Karpas-422 (cell line): ENCODE data around the gene LYRM2. TPM values are rescaled to one million over a fixed set of nuclear protein-coding genes. Genes with fewer than 3 reads are reported as not detected.

Source experiments
- DNase-seq: peaks from one replicate; pipeline ENCODE4 v3.0.0-alpha.2; 2015
- H2AFZ ChIP-seq: fragments of 200-600 bp; sonication (generic); 2 replicates; pipeline ENCODE4 v1.6.1; 2014; ENCODE audit warnings: antibody characterized with exemption, low read length, mixed read lengths
- H3K27ac ChIP-seq: fragments of 200-600 bp; sonication (generic); 2 replicates; pipeline ENCODE4 v1.5.1; 2014; ENCODE audit warnings: mild to moderate bottlenecking, low read length, moderate library complexity
- H3K27me3 ChIP-seq: fragments of 200-600 bp; sonication (generic); 2 replicates; pipeline ENCODE4 v1.6.1; 2014; ENCODE audit warnings: low read length, mixed read lengths
- H3K36me3 ChIP-seq: fragments of 200-600 bp; sonication (generic); 2 replicates; pipeline ENCODE4 v1.6.1; 2014; ENCODE audit warnings: low read length, mixed read lengths; ENCODE audit not compliant: insufficient read depth
- H3K4me1 ChIP-seq: fragments of 200-600 bp; sonication (generic); 2 replicates; pipeline ENCODE4 v1.6.1; 2014; ENCODE audit warnings: mild to moderate bottlenecking, low read length, mixed read lengths
- H3K4me2 ChIP-seq: fragments of 200-600 bp; sonication (generic); 2 replicates; pipeline ENCODE4 v1.6.1; 2014; ENCODE audit warnings: low read length, low read depth, mild to moderate bottlenecking; ENCODE audit not compliant: poor library complexity, severe bottlenecking
- H3K4me3 ChIP-seq: fragments of 200-600 bp; sonication (generic); 2 replicates; pipeline ENCODE4 v1.5.1; 2014; ENCODE audit warnings: mild to moderate bottlenecking, antibody characterized with exemption, low read length, mixed read lengths
- H3K79me2 ChIP-seq: fragments of 200-600 bp; sonication (generic); 2 replicates; pipeline ENCODE4 v1.6.1; 2014; ENCODE audit warnings: mild to moderate bottlenecking, low read length, mixed read lengths
- H3K9ac ChIP-seq: fragments of 200-600 bp; sonication (generic); 2 replicates; pipeline ENCODE4 v1.6.0; 2014; ENCODE audit warnings: low read length
- H3K9me2 ChIP-seq: fragments of 200-600 bp; sonication (generic), shearing (Covaris generic); replicated peaks from 2 replicates; pipeline ENCODE4 v1.6.0; 2014; ENCODE audit warnings: mild to moderate bottlenecking, low read length, moderate library complexity; ENCODE audit not compliant: insufficient read depth
- H3K9me3 ChIP-seq: fragments of 300-700, 200-600 bp; sonication (generic); 2 replicates; pipeline ENCODE4 v1.6.1; 2014; ENCODE audit warnings: low read length, mixed read lengths
- H4K20me1 ChIP-seq: fragments of 200-600 bp; sonication (generic); 2 replicates; pipeline ENCODE4 v1.6.1; 2014; ENCODE audit warnings: mild to moderate bottlenecking, antibody characterized with exemption, low read length, low read depth; ENCODE audit not compliant: insufficient read depth
- total RNA-seq: library from RNA; depleted of rRNA; stranded (reverse); fragments of >200 nt; shearing (Covaris generic); gene quantifications from 2 replicates; pipeline ENCODE4 v1.2.3, GENCODE V29; 2014; ENCODE audit warnings: low replicate concordance

The LYRM2 gene
- total RNA-seq, 1 experiment from 2014 or later: 23.9 TPM

- Histone ChIP-seq H3K27ac (no peak overlapping the region), H3K79me2 (no peaks in the 10 kb centered on the region), H3K9ac (no peak overlapping the region), H3K9me3 (no peaks in the 10 kb centered on the region), H3K4me1 (no peaks in the 10 kb centered on the region), H3K4me3 (no peak overlapping the region), H3K27me3 (no peaks in the 10 kb centered on the region; the same call in 1 of the 2 replicates), H2AFZ (no peak overlapping the region), H3K36me3 (no peaks in the 10 kb centered on the region), H4K20me1 (no peaks in the 10 kb centered on the region), H3K9me2 (no peaks in the 10 kb centered on the region), H3K4me2 (no peak overlapping the region)
- DNase-seq: no peak
Observed at GRCh38 chr6:89599727-89600126, 38.8 kb downstream of the LYRM2 start.

GRCh38 chr6:89597988-89598387 is 40.6 kb downstream of the LYRM2 start:
- H3K27ac ChIP-seq: no peak overlapping the region
- no peaks in the 10 kb centered on the region for H3K79me2 ChIP-seq
- no peak overlapping the region for H3K4me3 ChIP-seq
- H3K9me3 ChIP-seq: no peaks in the 10 kb centered on the region
- H3K9me2 ChIP-seq: no peaks in the 10 kb centered on the region
- no peak overlapping the region for H3K9ac ChIP-seq
- DNase-seq: peak; percentile 51
- no peaks in the 10 kb centered on the region for H3K4me1 ChIP-seq
- no peaks in the 10 kb centered on the region for H3K36me3 ChIP-seq
- no peak overlapping the region for H3K4me2 ChIP-seq
- no peaks in the 10 kb centered on the region; the same call in 1 of the 2 replicates for H3K27me3 ChIP-seq
- H4K20me1 ChIP-seq: no peaks in the 10 kb centered on the region
- no peak overlapping the region for H2AFZ ChIP-seq

GRCh38 chr6:89597372-89597771 is 41.2 kb downstream of the LYRM2 start:
- Histone ChIP-seq H3K4me1 (no peaks in the 10 kb centered on the region), H3K36me3 (no peaks in the 10 kb centered on the region), H3K27ac (no peak overlapping the region), H3K4me3 (no peak overlapping the region), H3K9me3 (no peaks in the 10 kb centered on the region), H3K79me2 (no peaks in the 10 kb centered on the region), H3K4me2 (no peak overlapping the region), H4K20me1 (no peaks in the 10 kb centered on the region), H3K9ac (no peak overlapping the region), H3K9me2 (no peaks in the 10 kb centered on the region), H3K27me3 (no peaks in the 10 kb centered on the region; the same call in 1 of the 2 replicates), H2AFZ (no peak overlapping the region)
- no peak for DNase-seq

- H2AFZ ChIP-seq: no peak overlapping the region
- DNase-seq: peak; percentile 58
- no peaks in the 10 kb centered on the region for H3K4me1 ChIP-seq
- no peaks in the 10 kb centered on the region for H3K79me2 ChIP-seq
- H3K4me2 ChIP-seq: no peak overlapping the region
- H3K27ac ChIP-seq: no peak overlapping the region
- no peaks in the 10 kb centered on the region for H4K20me1 ChIP-seq
- H3K9me2 ChIP-seq: no peaks in the 10 kb centered on the region
- no peak overlapping the region for H3K9ac ChIP-seq
- no peak overlapping the region for H3K4me3 ChIP-seq
- H3K9me3 ChIP-seq: no peaks in the 10 kb centered on the region
- no peaks in the 10 kb centered on the region; the same call in 1 of the 2 replicates for H3K27me3 ChIP-seq
- H3K36me3 ChIP-seq: no peaks in the 10 kb centered on the region
Observed at GRCh38 chr6:89596484-89596883, 42.1 kb downstream of the LYRM2 start.

GRCh38 chr6:89596056-89596455 is 42.5 kb downstream of the LYRM2 start:
- Histone ChIP-seq H3K4me2 (no peak overlapping the region), H3K27me3 (no peaks in the 10 kb centered on the region; the same call in 1 of the 2 replicates), H3K4me1 (no peaks in the 10 kb centered on the region), H3K9me3 (no peaks in the 10 kb centered on the region), H3K79me2 (no peaks in the 10 kb centered on the region), H3K36me3 (no peaks in the 10 kb centered on the region), H3K9ac (no peak overlapping the region), H4K20me1 (no peaks in the 10 kb centered on the region), H3K27ac (no peak overlapping the region), H3K4me3 (no peak overlapping the region), H2AFZ (no peak overlapping the region), H3K9me2 (no peaks in the 10 kb centered on the region)
- no peak for DNase-seq

- Histone ChIP-seq H3K4me1 (no peaks in the 10 kb centered on the region), H3K4me3 (no peak overlapping the region), H3K79me2 (no peaks in the 10 kb centered on the region), H3K9me3 (no peaks in the 10 kb centered on the region), H3K4me2 (no peak overlapping the region), H3K9me2 (no peaks in the 10 kb centered on the region), H2AFZ (no peak overlapping the region), H3K27me3 (no peaks in the 10 kb centered on the region), H3K9ac (no peak overlapping the region), H3K27ac (no peak overlapping the region), H4K20me1 (no peaks in the 10 kb centered on the region), H3K36me3 (no peaks in the 10 kb centered on the region)
- no peak for DNase-seq
Observed at GRCh38 chr6:89591745-89592144, 46.8 kb downstream of the LYRM2 start.

GRCh38 chr6:89590133-89590532 is 48.4 kb downstream of the LYRM2 start:
- Histone ChIP-seq H2AFZ (no peak overlapping the region), H3K4me3 (no peak overlapping the region), H3K27ac (no peak overlapping the region), H3K27me3 (no peaks in the 10 kb centered on the region), H3K79me2 (no peaks in the 10 kb centered on the region), H3K9me3 (no peaks in the 10 kb centered on the region), H3K9ac (no peak overlapping the region), H3K4me2 (no peak overlapping the region), H3K4me1 (no peaks in the 10 kb centered on the region), H3K9me2 (no peaks in the 10 kb centered on the region), H3K36me3 (no peaks in the 10 kb centered on the region), H4K20me1 (no peaks in the 10 kb centered on the region)
- DNase-seq: no peak

- H3K9ac ChIP-seq: no peak overlapping the region
- DNase-seq: no peak
- no peak overlapping the region for H3K27ac ChIP-seq
- H3K9me2 ChIP-seq: no peaks in the 10 kb centered on the region
- no peaks in the 10 kb centered on the region for H3K9me3 ChIP-seq
- no peaks in the 10 kb centered on the region for H3K4me1 ChIP-seq
- no peak overlapping the region for H3K4me2 ChIP-seq
- H3K79me2 ChIP-seq: no peaks in the 10 kb centered on the region
- no peaks in the 10 kb centered on the region for H3K36me3 ChIP-seq
- H4K20me1 ChIP-seq: no peaks in the 10 kb centered on the region
- no peak overlapping the region for H3K4me3 ChIP-seq
- H3K27me3 ChIP-seq: no peaks in the 10 kb centered on the region
- H2AFZ ChIP-seq: no peak overlapping the region
Observed at GRCh38 chr6:89589297-89590025, 49.1 kb downstream of the LYRM2 start.
